GM18526 (cell line): ENCODE measurements around the gene NDUFV1.

Source experiments
- POLR2A ChIP-seq: IDR thresholded peaks from 3 replicates; pipeline ENCODE4 v1.6.1; 2011; ENCODE audit not compliant: insufficient read length; ENCODE audit errors: extremely low read depth

The NDUFV1 gene

GRCh38 chr11:67616431-67617242 is 9.9 kb downstream of the NDUFV1 start:
- no peak for TF ChIP-seq POLR2A

GRCh38 chr11:67617243-67617953 is 10.7 kb downstream of the NDUFV1 start:
- TF ChIP-seq POLR2A, result no peak

- no peak for TF ChIP-seq POLR2A
Observed at GRCh38 chr11:67626970-67627369, 20.2 kb downstream of the NDUFV1 start.

GRCh38 chr11:67627441-67627811 is 20.7 kb downstream of the NDUFV1 start:
- TF ChIP-seq POLR2A, result no peak

- no peak for TF ChIP-seq POLR2A
Observed at GRCh38 chr11:67627812-67628624, 21.3 kb downstream of the NDUFV1 start.

- TF ChIP-seq POLR2A, result no peak
Observed at GRCh38 chr11:67628710-67629385, 22.1 kb downstream of the NDUFV1 start.

- peak; percentile 62 for TF ChIP-seq POLR2A
Observed at GRCh38 chr11:67629386-67630227, 22.9 kb downstream of the NDUFV1 start, which contains the start of gene NUDT8. Gene NUDT8, minus strand, starts transcription at chr11:67629937. Its CDS starts 26 bp downstream, at chr11:67629911.

GRCh38 chr11:67630228-67630942 is 23.6 kb downstream of the NDUFV1 start:
- peak; percentile 67 for TF ChIP-seq POLR2A

- no peak for TF ChIP-seq POLR2A
Observed at GRCh38 chr11:67630943-67631331, 24.2 kb downstream of the NDUFV1 start.

GRCh38 chr11:67631411-67631810 is 24.7 kb downstream of the NDUFV1 start:
- no peak for TF ChIP-seq POLR2A

GRCh38 chr11:67631853-67632174 is 25.1 kb downstream of the NDUFV1 start:
- no peak for TF ChIP-seq POLR2A

GRCh38 chr11:67632175-67632981 is 25.6 kb downstream of the NDUFV1 start:
- TF ChIP-seq POLR2A, result no peak
